Spinal cord (tissue), 10 donors: Measurements from ENCODE around the gene NOL3. TPM values are rescaled to one million over a fixed set of nuclear protein-coding genes. Genes with fewer than 3 reads are reported as not detected.

Experiments
- DNase-seq, 6 donors: peaks; one replicate each; pipeline versions ENCODE4 v3.0.0 to v3.0.0-alpha.2; 2013 to 2015; ENCODE audit warnings: low spot score in 6 of 6, low read depth in 4 of 6
- H3K27ac ChIP-seq: one replicate; pipeline ENCODE4 v1.5.1; 2013; ENCODE audit warnings: low read depth, low read length, control low read depth
- H3K27me3 ChIP-seq: one replicate; pipeline ENCODE4 v1.6.1; 2013; ENCODE audit warnings: low read length; ENCODE audit not compliant: control insufficient read depth, insufficient read depth
- H3K36me3 ChIP-seq: one replicate; pipeline ENCODE4 v1.6.1; 2013; ENCODE audit warnings: low read length; ENCODE audit not compliant: control insufficient read depth, insufficient read depth
- H3K4me1 ChIP-seq: one replicate; pipeline ENCODE4 v1.6.1; 2013; ENCODE audit warnings: low read length; ENCODE audit not compliant: control insufficient read depth, insufficient read depth
- H3K4me3 ChIP-seq: one replicate; pipeline ENCODE4 v1.5.1; 2013; ENCODE audit warnings: low read depth, low read length, control low read depth
- H3K9me3 ChIP-seq: one replicate; pipeline ENCODE4 v1.6.1; 2013; ENCODE audit warnings: low read length; ENCODE audit not compliant: control insufficient read depth, insufficient read depth
- WGBS: methylation state at CpG from one replicate; pipeline ENCODE4 v1.1.5; 2013; ENCODE audit warnings: missing lambda C conversion rate; ENCODE audit not compliant: insufficient coverage; 5-methylcytosine and 5-hydroxymethylcytosine counted together
- polyA plus RNA-seq, 2 donors: library from polyadenylated mRNA; unstranded; fragments of 120-200 nt; gene quantifications; one replicate each; pipeline ENCODE4 v1.2.1, GENCODE V29; 2013; ENCODE audit not compliant: insufficient read length in 2 of 2
- total RNA-seq, 2 donors: library from RNA; depleted of rRNA in 1 of 2; stranded (reverse); fragments of 120-200 nt in 1 of 2; fragments of >200 nt in 1 of 2; gene quantifications; one replicate each; pipeline versions ENCODE4 v1.2.3 to v1.2.4, GENCODE V29; 2013 to 2014
- donor health status: healthy.

Gene NOL3
- total and polyA plus RNA-seq, 4 donors, result 14.0 to 25.4 (median 19.1) TPM

DNA sequence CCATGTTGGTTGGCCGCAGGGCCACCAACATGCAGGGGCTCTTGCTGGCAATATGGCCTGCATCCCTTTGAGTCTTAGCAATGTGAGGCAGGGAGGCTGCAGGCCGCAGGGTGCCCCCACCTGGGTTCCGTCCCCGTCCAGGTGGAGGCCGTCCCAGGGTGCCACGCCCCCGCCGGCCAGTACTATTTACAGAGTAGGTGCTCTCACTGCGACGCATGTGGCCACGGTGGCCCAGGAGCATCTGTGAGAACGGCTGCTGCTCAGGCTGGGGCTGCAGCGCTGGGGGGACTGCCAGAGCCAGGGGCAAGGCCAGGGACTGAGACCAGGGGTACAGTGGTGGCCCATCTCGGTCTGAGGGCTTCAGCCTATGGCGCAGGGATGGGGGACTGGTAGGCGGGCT, 9.8 kb downstream of the NOL3 start:
- Histone ChIP-seq H3K4me1 (peaks cover 57% of the 10 kb centered on the region), H3K9me3 (no peaks in the 10 kb centered on the region), H3K36me3 (peaks cover 32% of the 10 kb centered on the region), H3K27me3 (peaks cover 3% of the 10 kb centered on the region), H3K4me3 (no peak overlapping the region), H3K27ac (no peak overlapping the region)
- 93% methylated on average over 16 of the region's 16 CpGs for WGBS
- no peak for DNase-seq

DNA sequence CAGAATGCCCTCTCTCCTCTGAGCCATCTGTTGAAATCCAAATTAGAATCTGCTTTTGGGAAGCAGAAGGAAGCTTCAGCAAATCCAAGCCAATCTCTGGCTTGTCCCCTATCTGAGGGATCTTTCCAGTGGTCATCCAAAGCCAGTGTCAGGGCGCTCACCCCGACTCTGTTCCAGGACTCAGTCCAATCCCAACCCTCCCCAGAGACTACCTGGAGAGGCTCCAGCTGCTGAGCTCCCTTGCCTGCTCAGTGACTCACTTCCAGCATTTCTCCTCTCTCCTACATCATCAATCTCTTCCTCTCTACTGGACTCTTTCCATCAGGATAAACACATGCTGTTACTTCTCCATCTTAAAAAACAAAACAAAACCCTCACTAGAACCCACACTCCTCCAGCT, 11.0 kb downstream of the NOL3 start:
- DNase-seq, result no peak
- 94% methylated on average over 2 of the region's 2 CpGs for WGBS
- no peaks in the 10 kb centered on the region for H3K27me3 ChIP-seq
- H3K4me3 ChIP-seq, result no peak overlapping the region
- H3K9me3 ChIP-seq, result no peaks in the 10 kb centered on the region
- H3K27ac ChIP-seq, result no peak overlapping the region
- peaks cover 29% of the 10 kb centered on the region for H3K36me3 ChIP-seq
- peaks cover 52% of the 10 kb centered on the region for H3K4me1 ChIP-seq

DNA sequence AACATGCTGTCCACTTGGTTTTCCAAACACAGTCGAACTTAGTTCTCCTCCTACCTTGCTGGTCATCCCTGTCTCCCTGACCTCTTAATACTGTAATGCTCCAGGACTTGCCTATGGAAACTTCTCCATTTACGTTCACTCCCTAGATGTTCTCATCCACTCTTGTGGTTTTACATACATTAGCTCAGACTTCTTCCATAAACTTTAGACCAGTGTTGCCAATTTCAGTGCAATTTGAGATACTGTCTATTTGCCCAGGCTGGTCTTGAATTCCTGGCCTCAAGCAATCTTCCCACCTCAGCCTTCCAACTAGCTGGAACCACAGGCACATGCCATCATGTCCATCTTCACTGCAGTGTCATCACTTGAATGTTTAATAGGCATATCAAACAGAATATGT, 11.9 kb downstream of the NOL3 start:
- no peaks in the 10 kb centered on the region for H3K27me3 ChIP-seq
- H3K9me3 ChIP-seq, result no peaks in the 10 kb centered on the region
- WGBS, result 96% methylated on average over 2 of the region's 2 CpGs
- DNase-seq, result no peak
- H3K4me1 ChIP-seq, result peaks cover 53% of the 10 kb centered on the region
- no peak overlapping the region for H3K27ac ChIP-seq
- peaks cover 27% of the 10 kb centered on the region for H3K36me3 ChIP-seq
- H3K4me3 ChIP-seq, result no peak overlapping the region

DNA sequence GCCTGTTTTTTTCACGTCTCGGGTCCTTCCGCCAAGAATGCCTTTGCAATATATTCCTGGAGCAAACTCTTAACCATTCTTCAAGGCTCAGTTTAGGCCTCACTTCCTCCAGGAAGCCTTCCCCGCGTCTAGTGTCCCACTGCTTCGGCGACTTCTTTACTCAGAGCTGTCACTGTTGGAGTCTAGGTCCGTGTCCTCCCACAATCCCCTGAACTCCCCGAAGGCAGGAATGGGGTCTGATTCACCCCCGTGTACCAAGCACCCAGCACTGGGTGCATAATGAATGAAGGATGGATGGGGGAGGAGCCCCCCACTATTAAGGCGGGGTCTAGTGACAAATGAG, 12.9 kb downstream of the NOL3 start:
- WGBS, result 3% methylated on average over 6 of the region's 11 CpGs
- Histone ChIP-seq H3K4me1 (peaks cover 50% of the 10 kb centered on the region), H3K27me3 (no peaks in the 10 kb centered on the region), H3K9me3 (no peaks in the 10 kb centered on the region), H3K27ac (peak overlapping the region; percentile 87), H3K36me3 (peaks cover 27% of the 10 kb centered on the region), H3K4me3 (peak overlapping the region; percentile 68)
- no peak for DNase-seq

DNA sequence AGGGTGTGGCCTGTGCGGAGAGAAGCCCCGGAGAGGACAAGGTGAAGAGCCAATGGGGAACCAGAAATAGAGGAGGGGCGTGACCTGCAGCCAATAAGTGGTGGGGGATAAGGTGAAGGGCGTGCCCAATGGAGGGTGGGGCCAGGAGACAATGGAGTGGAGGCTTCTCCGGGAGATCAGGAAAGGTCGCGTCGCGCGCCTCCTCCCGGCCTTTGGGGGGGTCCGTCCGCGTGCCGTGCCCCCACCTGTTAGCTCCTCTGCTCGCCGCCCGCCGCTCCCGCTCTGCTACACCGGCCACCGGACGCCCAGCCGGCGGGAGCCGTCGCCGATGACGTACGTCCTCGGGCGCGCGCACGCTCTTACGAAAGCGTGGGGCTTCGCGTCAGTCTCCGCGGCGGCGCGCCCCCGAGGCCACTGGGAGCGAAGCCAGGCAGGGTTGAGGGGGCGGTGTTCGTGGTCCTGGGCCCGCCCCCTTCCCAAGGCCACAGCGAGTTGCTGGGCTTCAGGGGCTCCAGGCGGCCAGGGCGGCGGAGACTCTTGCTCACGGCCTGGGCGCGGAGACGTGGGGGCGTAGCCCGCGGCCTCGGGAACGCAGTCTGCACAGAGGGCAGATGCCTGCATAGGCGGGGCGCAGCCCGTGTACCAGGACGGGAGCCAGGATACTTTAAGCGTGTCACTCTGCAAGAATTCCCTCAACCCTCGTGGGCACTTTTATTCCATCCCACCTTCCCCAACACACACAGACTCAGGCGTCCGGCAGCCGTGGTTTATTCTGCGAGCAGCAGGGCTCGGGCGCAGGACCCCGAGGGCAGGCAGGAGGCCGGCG, 13.5 kb downstream of the NOL3 start, which contains the start of gene MATCAP1:
MATCAP1 (minus strand) TSS at position 337 of the 826 bp plus-strand sequence. CDS start 3,353 bp downstream, outside the sequence.
- Histone ChIP-seq H3K9me3 (no peaks in the 10 kb centered on the region), H3K27ac (peak within 1 kb of the TSS; percentile 87), H3K27me3 (no peaks in the 10 kb centered on the region), H3K4me1 (peaks cover 49% of the 10 kb centered on the region), H3K4me3 (peak within 1 kb of the TSS; percentile 68), H3K36me3 (peaks cover 31% of the 10 kb centered on the region)
- DNase-seq, result peak; percentile 91 to 99 (median 92)
- WGBS, result under 1% methylated on average over 77 of the region's 77 CpGs

DNA sequence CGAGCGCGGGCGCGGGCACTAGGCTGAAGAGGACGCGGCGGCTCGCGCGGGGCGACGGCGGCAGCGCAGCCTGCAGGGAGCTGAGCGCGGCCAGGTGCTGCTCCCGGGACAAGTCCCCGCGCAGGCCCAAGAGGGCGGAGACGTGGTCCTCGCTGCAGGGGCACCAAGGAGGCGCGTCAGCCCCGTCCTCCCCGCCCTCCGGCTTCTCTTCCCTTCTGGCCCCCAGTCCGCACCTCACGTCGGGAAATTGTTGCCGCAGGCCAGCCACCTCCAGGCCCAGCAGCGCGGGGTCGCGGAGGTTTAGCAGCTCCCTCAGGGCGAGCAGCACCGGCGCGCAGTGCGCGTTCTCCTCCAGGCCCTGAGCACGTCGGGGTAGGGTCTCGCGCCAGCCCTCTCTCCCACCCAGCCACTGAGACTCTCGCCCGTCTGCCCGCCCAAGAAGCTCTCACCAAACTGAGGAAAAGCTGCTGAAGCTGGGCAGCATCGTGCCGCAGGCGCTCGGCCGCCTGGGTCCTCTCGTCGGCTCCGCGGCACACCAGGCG, 14.2 kb downstream of the NOL3 start:
- Histone ChIP-seq H3K27ac (peak overlapping the region; percentile 87), H3K9me3 (no peaks in the 10 kb centered on the region), H3K36me3 (peaks cover 26% of the 10 kb centered on the region), H3K27me3 (no peaks in the 10 kb centered on the region), H3K4me1 (peaks cover 47% of the 10 kb centered on the region), H3K4me3 (peak overlapping the region; percentile 68)
- no peak for DNase-seq
- 5% methylated on average over 59 of the region's 59 CpGs for WGBS

DNA sequence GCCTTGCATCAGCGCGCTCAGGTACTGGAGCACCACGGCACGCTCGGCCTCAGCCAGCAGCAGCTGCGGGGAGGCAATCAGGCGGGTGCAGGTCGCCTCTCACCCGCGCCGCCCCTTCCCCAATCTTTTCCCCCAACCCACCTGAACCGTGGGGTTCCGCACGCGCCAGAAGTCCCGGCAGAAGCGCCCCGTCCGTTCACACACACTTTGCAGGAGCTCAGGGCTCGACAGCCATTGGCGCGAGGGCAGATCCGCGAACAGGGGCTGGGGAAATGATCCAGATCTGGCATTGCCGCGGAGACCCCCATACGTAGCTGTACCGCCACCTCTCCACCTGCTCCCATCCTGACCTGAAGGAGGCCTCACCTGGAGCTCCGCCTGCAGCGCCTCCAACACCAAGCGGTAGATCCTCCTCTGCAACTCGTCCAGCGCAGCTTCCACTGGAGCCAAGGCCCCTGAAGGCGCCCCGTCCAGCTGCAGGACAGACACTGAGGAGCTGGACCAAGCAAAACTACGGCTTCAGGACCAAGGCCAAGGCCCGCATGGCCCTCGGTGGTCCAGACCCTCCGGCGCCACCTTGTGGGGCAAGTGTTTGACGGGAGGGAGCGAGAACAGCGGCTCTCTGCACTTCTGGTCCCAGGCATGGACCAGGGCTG, 14.8 kb downstream of the NOL3 start:
- 12% methylated on average over 43 of the region's 43 CpGs for WGBS
- Histone ChIP-seq H3K36me3 (peaks cover 20% of the 10 kb centered on the region), H3K4me1 (peaks cover 47% of the 10 kb centered on the region), H3K9me3 (no peaks in the 10 kb centered on the region), H3K27me3 (no peaks in the 10 kb centered on the region), H3K4me3 (no peak overlapping the region), H3K27ac (peak overlapping the region; percentile 40)
- peak in 4 of 6 donors; percentile 70 to 92 (median 80) for DNase-seq

DNA sequence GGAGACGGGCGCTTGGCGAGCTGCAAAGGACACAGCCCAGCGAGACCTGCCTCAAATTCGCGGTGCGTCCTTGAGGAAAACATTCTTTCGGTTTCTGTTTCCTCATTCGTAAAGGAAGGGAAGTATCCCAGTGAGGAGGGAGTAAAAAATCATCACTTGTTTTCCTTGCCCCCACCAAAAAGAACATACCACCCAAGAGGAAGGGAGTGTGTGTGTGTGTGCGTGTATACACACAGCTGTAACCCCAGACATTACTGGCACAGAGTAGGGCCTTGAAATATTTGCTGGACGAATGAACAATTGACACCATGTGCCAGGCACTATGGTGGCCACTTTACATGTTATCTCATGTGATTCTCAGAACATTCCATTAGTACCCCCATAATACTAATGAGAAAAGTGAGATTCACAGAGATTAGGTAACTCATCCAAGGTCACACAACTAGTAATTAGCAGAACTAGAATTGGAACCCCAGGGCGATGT, 15.4 kb downstream of the NOL3 start:
- Histone ChIP-seq H3K9me3 (no peaks in the 10 kb centered on the region), H3K27me3 (no peaks in the 10 kb centered on the region), H3K27ac (no peak overlapping the region), H3K4me3 (no peak overlapping the region), H3K36me3 (peaks cover 14% of the 10 kb centered on the region), H3K4me1 (peaks cover 44% of the 10 kb centered on the region)
- DNase-seq, result no peak
- WGBS, result 12% methylated on average over 8 of the region's 12 CpGs

DNA sequence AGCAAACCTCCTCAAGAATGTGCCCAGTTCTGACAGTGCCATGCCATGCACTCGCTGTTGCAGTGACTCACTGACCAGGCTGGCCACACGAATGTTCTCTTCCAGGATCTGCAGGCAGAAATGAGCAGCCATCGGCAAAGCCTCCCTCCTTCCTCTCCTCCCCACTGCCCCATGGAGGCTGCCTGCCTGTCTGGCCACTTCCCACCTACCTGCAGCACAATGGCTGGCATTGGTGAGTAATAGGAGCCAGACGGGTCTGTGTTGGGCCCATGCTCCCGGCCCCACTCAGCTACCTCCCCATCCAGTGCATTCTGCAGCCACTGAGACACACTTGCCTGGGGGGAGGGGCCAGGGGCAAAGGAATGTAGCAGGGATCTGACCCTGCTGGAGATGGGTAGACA, 16.2 kb downstream of the NOL3 start:
- WGBS, result 93% methylated on average over 3 of the region's 5 CpGs
- no peak overlapping the region for H3K4me3 ChIP-seq
- no peak overlapping the region for H3K27ac ChIP-seq
- peaks cover 42% of the 10 kb centered on the region for H3K4me1 ChIP-seq
- no peak for DNase-seq
- H3K27me3 ChIP-seq, result no peaks in the 10 kb centered on the region
- H3K9me3 ChIP-seq, result no peaks in the 10 kb centered on the region
- peaks cover 13% of the 10 kb centered on the region for H3K36me3 ChIP-seq
